H9 (cell line): ENCODE measurements around the gene KIAA1671. TPM values are rescaled to one million over a fixed set of nuclear protein-coding genes. Genes with fewer than 3 reads are reported as not detected.
A peak's percentile ranks its signal among the peaks of the same experiment; 100 is the strongest.

Experiments
- DNase-seq: peaks from one replicate; pipeline ENCODE4 v3.0.0-alpha.2; 2017
- H2AFZ ChIP-seq: one replicate; pipeline ENCODE4 v1.6.1; 2013; ENCODE audit warnings: mild to moderate bottlenecking, low read length, control low read depth, moderate library complexity
- H2AK5ac ChIP-seq: 2 replicates; pipeline ENCODE4 v1.6.1; 2013; ENCODE audit warnings: low read length, control low read depth, mixed read lengths; ENCODE audit not compliant: insufficient read length
- H2BK120ac ChIP-seq: one replicate; pipeline ENCODE4 v1.6.1; 2013; ENCODE audit warnings: low read depth, mild to moderate bottlenecking, low read length, control low read depth, inconsistent platforms; ENCODE audit not compliant: poor library complexity, severe bottlenecking
- H2BK12ac ChIP-seq: 2 replicates; pipeline ENCODE4 v1.6.1; 2013; ENCODE audit warnings: low read length, control low read depth, mixed read lengths, low read depth; ENCODE audit not compliant: insufficient read length
- H2BK15ac ChIP-seq: 2 replicates; pipeline ENCODE4 v1.6.1; 2013; ENCODE audit warnings: low read depth, low read length, control low read depth
- H2BK20ac ChIP-seq: one replicate; pipeline ENCODE4 v1.6.1; 2013; ENCODE audit warnings: low read depth, mild to moderate bottlenecking, low read length, control low read depth, inconsistent platforms; ENCODE audit not compliant: poor library complexity, severe bottlenecking
- H2BK5ac ChIP-seq: 2 replicates; pipeline ENCODE4 v1.6.1; 2013; ENCODE audit warnings: low read length, control low read depth, mixed read lengths; ENCODE audit not compliant: insufficient read length
- H3K14ac ChIP-seq: 2 replicates; pipeline ENCODE4 v1.6.1; 2013; ENCODE audit warnings: low read length, control low read depth; ENCODE audit not compliant: insufficient read depth
- H3K18ac ChIP-seq: 2 replicates; pipeline ENCODE4 v1.6.1; 2013; ENCODE audit warnings: low read depth, mild to moderate bottlenecking, mixed read lengths, low read length, control low read depth; ENCODE audit not compliant: insufficient read length
- H3K23ac ChIP-seq: 2 replicates; pipeline ENCODE4 v1.6.1; 2013; ENCODE audit warnings: low read length, control low read depth, mixed read lengths, low read depth; ENCODE audit not compliant: insufficient read length
- H3K23me2 ChIP-seq: 2 replicates; pipeline ENCODE4 v1.6.1; 2013; ENCODE audit warnings: low read depth, mild to moderate bottlenecking, mixed read lengths, low read length, control low read depth; ENCODE audit not compliant: insufficient read length, poor library complexity, severe bottlenecking
- H3K27ac ChIP-seq: 2 replicates; pipeline ENCODE4 v1.5.1; 2013; ENCODE audit warnings: low read length, control low read depth, mixed read lengths, low read depth; ENCODE audit not compliant: insufficient read length
- H3K27me3 ChIP-seq: 2 replicates; pipeline ENCODE4 v1.6.1; 2013; ENCODE audit warnings: low read length, control low read depth, inconsistent platforms; ENCODE audit not compliant: insufficient read depth
- H3K4ac ChIP-seq: 2 replicates; pipeline ENCODE4 v1.6.1; 2013; ENCODE audit warnings: low read depth, mild to moderate bottlenecking, control low read depth, inconsistent platforms, low read length, moderate library complexity
- H3K4me1 ChIP-seq: 2 replicates; pipeline ENCODE4 v1.6.1; 2013; ENCODE audit warnings: low read length, control low read depth, inconsistent platforms; ENCODE audit not compliant: insufficient read depth
- H3K4me2 ChIP-seq: 2 replicates; pipeline ENCODE4 v1.6.1; 2013; ENCODE audit warnings: low read length, control low read depth, mixed read lengths; ENCODE audit not compliant: insufficient read length, insufficient read depth
- H3K56ac ChIP-seq: 2 replicates; pipeline ENCODE4 v1.6.1; 2013; ENCODE audit warnings: low read depth, mild to moderate bottlenecking, mixed read lengths, low read length, control low read depth; ENCODE audit not compliant: insufficient read length
- H3K79me1 ChIP-seq: 2 replicates; pipeline ENCODE4 v1.6.1; 2013; ENCODE audit warnings: low read depth, mild to moderate bottlenecking, moderate library complexity, low read length, control low read depth, inconsistent platforms; ENCODE audit not compliant: insufficient read depth, poor library complexity, severe bottlenecking
- H3K79me2 ChIP-seq: 2 replicates; pipeline ENCODE4 v1.6.1; 2013; ENCODE audit warnings: low read length, control low read depth, inconsistent platforms; ENCODE audit not compliant: insufficient read depth
- H3K9ac ChIP-seq: 2 replicates; pipeline ENCODE4 v1.6.1; 2013; ENCODE audit warnings: low read length, control low read depth, mixed read lengths; ENCODE audit not compliant: insufficient read length; ENCODE audit errors: extremely low read depth
- H3K9me3 ChIP-seq: one replicate; pipeline ENCODE4 v1.6.1; 2013; ENCODE audit warnings: low read depth, low read length, inconsistent platforms; ENCODE audit not compliant: control insufficient read depth
- H3T11ph ChIP-seq: one replicate; pipeline ENCODE4 v1.6.1; 2013; ENCODE audit warnings: mild to moderate bottlenecking, low read length, control low read depth, inconsistent platforms
- H4K20me1 ChIP-seq: one replicate; pipeline ENCODE4 v1.6.1; 2013; ENCODE audit not compliant: control insufficient read depth, insufficient read length, insufficient read depth
- H4K5ac ChIP-seq: 2 replicates; pipeline ENCODE4 v1.6.1; 2013; ENCODE audit warnings: low read depth, mild to moderate bottlenecking, mixed read lengths, low read length, control low read depth; ENCODE audit not compliant: insufficient read length
- H4K8ac ChIP-seq: replicated peaks from 2 replicates; pipeline ENCODE4 v1.6.1; 2013; ENCODE audit warnings: low read length, control low read depth, mixed read lengths, low read depth; ENCODE audit not compliant: insufficient read length
- H4K91ac ChIP-seq: 2 replicates; pipeline ENCODE4 v1.6.1; 2013; ENCODE audit warnings: low read depth, mild to moderate bottlenecking, moderate library complexity, mixed read lengths, low read length, control low read depth; ENCODE audit not compliant: insufficient read length
- H3K27ac Mint-ChIP-seq, 3 experiments: 2 replicates in 2 of 3; 3 replicates in 1 of 3; pipeline ENCODE4 v1.8.0; 2020 to 2021; ENCODE audit warnings: mixed read lengths in 3 of 3, mild to moderate bottlenecking in 1 of 3, moderate library complexity in 1 of 3
- H3K27me3 Mint-ChIP-seq: 2 replicates; pipeline ENCODE4 v1.8.0; 2021; ENCODE audit warnings: low read depth, mild to moderate bottlenecking, moderate library complexity, mixed read lengths
- H3K36me3 Mint-ChIP-seq, 3 experiments: 2 replicates in 2 of 3; 3 replicates in 1 of 3; pipeline ENCODE4 v1.8.0; 2020 to 2021; ENCODE audit warnings: low read depth in 3 of 3, mixed read lengths in 3 of 3; ENCODE audit not compliant: insufficient read depth in 1 of 3
- H3K4me1 Mint-ChIP-seq, 2 experiments: 2 replicates each; pipeline ENCODE4 v1.8.0; 2020; ENCODE audit warnings: mixed read lengths in 2 of 2
- H3K4me3 Mint-ChIP-seq, 2 experiments: 2 replicates in 1 of 2; 3 replicates in 1 of 2; pipeline ENCODE4 v1.8.0; 2020 to 2021; ENCODE audit warnings: mild to moderate bottlenecking in 2 of 2, mixed read lengths in 2 of 2, moderate library complexity in 1 of 2
- H3K9me3 Mint-ChIP-seq, 2 experiments: 2 replicates in 1 of 2; 3 replicates in 1 of 2; pipeline ENCODE4 v1.8.0; 2020; ENCODE audit warnings: mild to moderate bottlenecking in 2 of 2, mixed read lengths in 2 of 2, moderate library complexity in 1 of 2
- CTCF ChIP-seq: fragments of 200-600 bp; sonication (generic); conservative IDR thresholded peaks from 3 replicates; pipeline ENCODE4 v1.8.0; 2021; ENCODE audit warnings: antibody characterized with exemption, mild to moderate bottlenecking
- WGBS: extraction: QIAGEN DNeasy Blood & Tissue Kit; methylation state at CpG from one replicate; pipeline ENCODE4 v1.1.7; 2013; ENCODE audit warnings: missing lambda C conversion rate, low lambda C conversion rate, mixed read lengths; ENCODE audit not compliant: insufficient read length; ENCODE audit errors: extremely low coverage; 5-methylcytosine and 5-hydroxymethylcytosine counted together
- total RNA-seq: library from RNA; stranded (reverse); gene quantifications from 2 replicates; pipeline ENCODE4 v1.2.1, GENCODE V29; 2021

The KIAA1671 gene
- total RNA-seq, 1 experiment from 2014 or later = 22.6 TPM

- Histone ChIP-seq H3K79me2 (no peaks in the 10 kb centered on the region), H3K56ac (no peak overlapping the region), H3K4me1 (peaks cover 11% of the 10 kb centered on the region; the same call in 1 of the 2 replicates), H3K18ac (peak overlapping the region; percentile 43), H2BK15ac (no peak overlapping the region), H3T11ph (no peak overlapping the region), H4K91ac (no peak overlapping the region), H3K79me1 (no peaks in the 10 kb centered on the region), H3K9me3 (no peaks in the 10 kb centered on the region), H2BK12ac (no peak overlapping the region), H3K9ac (no peak overlapping the region), H3K4me2 (no peak overlapping the region), H3K23ac (no peak overlapping the region), H2AK5ac (no peak overlapping the region), H3K14ac (peak overlapping the region; percentile 46; the same call in 1 of the 2 replicates), H2AFZ (no peak overlapping the region), H3K4ac (no peak overlapping the region), H3K27me3 (no peaks in the 10 kb centered on the region), H2BK120ac (no peak overlapping the region), H2BK5ac (no peak overlapping the region), H4K20me1 (no peaks in the 10 kb centered on the region), H4K5ac (no peak overlapping the region), H2BK20ac (no peak overlapping the region), H3K27ac (no peak overlapping the region), H4K8ac (no peak overlapping the region), H3K23me2 (no peaks in the 10 kb centered on the region)
- H3K4me1 Mint-ChIP-seq = peaks cover 43 to 49% of the 10 kb centered on the region in 2 experiments
- no peaks in the 10 kb centered on the region; a peak in 1 of 7 replicates for H3K36me3 Mint-ChIP-seq
- no CpG with 5 or more reads among the region's 2 CpGs for WGBS
- no peaks in the 10 kb centered on the region for H3K27me3 Mint-ChIP-seq
- H3K27ac Mint-ChIP-seq = peak overlapping the region; percentile 8 to 94 (median 82); a peak in 4 of 7 replicates
- no peak for TF ChIP-seq CTCF
- peak overlapping the region; percentile 9 to 68; a peak in 2 of 5 replicates for H3K4me3 Mint-ChIP-seq
- H3K9me3 Mint-ChIP-seq = no peaks in the 10 kb centered on the region
- no peak for DNase-seq
Observed at GRCh38 chr22:24995649-24996180, 43.2 kb downstream of the KIAA1671 start.
